ENCODE data around the gene PPIF. TPM values are rescaled to one million over a fixed set of nuclear protein-coding genes. Genes with fewer than 3 reads are reported as not detected.

Gene PPIF
- total RNA-seq, 3 donors from 2014 or later = 16.0 to 39.3 (median 30.7) TPM

GRCh38 chr10:79301754-79302530, 45.3 kb upstream of the PPIF start:
- intact Hi-C loops (cut with DNase I; ENCODE audit: low total_unique reads) = no loop called here
- H3K27ac ChIP-seq = no peak overlapping the region
- no peak for DNase-seq (ENCODE audit: low spot score in 2 of 2)
- no peak overlapping the region for H3K4me3 ChIP-seq
- no peaks in the 10 kb centered on the region for H3K4me1 ChIP-seq
- H3K27me3 ChIP-seq = no peaks in the 10 kb centered on the region
- H3K9me3 ChIP-seq = no peaks in the 10 kb centered on the region
- no peak for TF ChIP-seq CTCF (IDR thresholded peaks at IDR 0.05)
- no peak for TF ChIP-seq POLR2A (IDR thresholded peaks at IDR 0.05)
- TF ChIP-seq POLR2AphosphoS5 (IDR thresholded peaks at IDR 0.05) = no peak
- H3K36me3 ChIP-seq = peaks cover 22% of the 10 kb centered on the region

- H3K36me3 ChIP-seq = peaks cover 24% of the 10 kb centered on the region
- intact Hi-C loops (cut with DNase I; ENCODE audit: low total_unique reads) = no loop called here
- TF ChIP-seq POLR2A (IDR thresholded peaks at IDR 0.05) = no peak
- no peak for TF ChIP-seq POLR2AphosphoS5 (IDR thresholded peaks at IDR 0.05)
- no peak for TF ChIP-seq CTCF (IDR thresholded peaks at IDR 0.05)
Measured at GRCh38 chr10:79303631-79304478, 43.4 kb upstream of the PPIF start.

GRCh38 chr10:79304479-79305087, 42.7 kb upstream of the PPIF start:
- Histone ChIP-seq H3K36me3 (peaks cover 24% of the 10 kb centered on the region), H3K4me1 (no peaks in the 10 kb centered on the region), H3K27ac (no peak overlapping the region), H3K4me3 (no peak overlapping the region), H3K27me3 (no peaks in the 10 kb centered on the region), H3K9me3 (no peaks in the 10 kb centered on the region)
- TF ChIP-seq POLR2AphosphoS5 (IDR thresholded peaks at IDR 0.05) (no peak), POLR2A (IDR thresholded peaks at IDR 0.05) (no peak), CTCF (IDR thresholded peaks at IDR 0.05) (no peak)
- intact Hi-C loops (cut with DNase I; ENCODE audit: low total_unique reads) = no loop called here
- no peak for DNase-seq (ENCODE audit: low spot score in 2 of 2)

More at GRCh38 chr10:79303631-79304478, 43.4 kb upstream of the PPIF start:
- Histone ChIP-seq H3K27me3 (no peaks in the 10 kb centered on the region), H3K27ac (no peak overlapping the region), H3K4me1 (no peaks in the 10 kb centered on the region), H3K9me3 (no peaks in the 10 kb centered on the region), H3K4me3 (no peak overlapping the region)
- no peak for DNase-seq (ENCODE audit: low spot score in 2 of 2)

GRCh38 chr10:79305515-79305914, 41.8 kb upstream of the PPIF start:
- H3K36me3 ChIP-seq = peaks cover 24% of the 10 kb centered on the region

More at GRCh38 chr10:79305515-79305914, 41.8 kb upstream of the PPIF start:
- Histone ChIP-seq H3K9me3 (no peaks in the 10 kb centered on the region), H3K4me3 (no peak overlapping the region), H3K27me3 (no peaks in the 10 kb centered on the region), H3K4me1 (no peaks in the 10 kb centered on the region), H3K27ac (no peak overlapping the region)
- no peak for DNase-seq (ENCODE audit: low spot score in 2 of 2)
- intact Hi-C loops (cut with DNase I; ENCODE audit: low total_unique reads) = no loop called here
- TF ChIP-seq POLR2AphosphoS5 (IDR thresholded peaks at IDR 0.05) = no peak
- TF ChIP-seq CTCF (IDR thresholded peaks at IDR 0.05) = no peak
- TF ChIP-seq POLR2A (IDR thresholded peaks at IDR 0.05) = no peak

All from breast epithelium (tissue), 4 donors.